BJ (cell line): ENCODE results near the gene FAM50A. TPM values are rescaled to one million over a fixed set of nuclear protein-coding genes. Genes with fewer than 3 reads are reported as not detected.

Experiments used
- CTCF ChIA-PET: fragments of 350-600 bp; formaldehyde crosslinking; extraction: SDS; loops from one replicate; lab custom pipeline; 2021; ENCODE audit warnings: antibody characterized with exemption, inconsistent platforms; lab: Yijun Ruan, JAX
- POLR2A ChIA-PET: fragments of 300-600 bp; sonication (Branson Sonifier 250); formaldehyde crosslinking; extraction: SDS; loops from one replicate; lab custom pipeline; 2021; ENCODE audit warnings: antibody characterized with exemption; lab: Charles Lee
- DNase-seq: peaks from one replicate; pipeline ENCODE4 v3.0.0-alpha.2; 2011; ENCODE audit warnings: low read depth
- H3K27me3 ChIP-seq: 2 replicates; pipeline ENCODE4 v1.6.0; 2011; ENCODE audit warnings: low read length; ENCODE audit not compliant: control insufficient read depth, insufficient read depth
- H3K36me3 ChIP-seq: 2 replicates; pipeline ENCODE4 v1.5.1; 2011; ENCODE audit warnings: low read length; ENCODE audit not compliant: control insufficient read depth, insufficient read depth
- H3K4me3 ChIP-seq: 2 replicates; pipeline ENCODE4 v1.5.1; 2011; ENCODE audit warnings: low read depth, mild to moderate bottlenecking, control low read depth, low read length
- CTCF ChIP-seq: IDR thresholded peaks from 2 replicates; pipeline ENCODE4 v1.5.1; 2011; ENCODE audit warnings: low read depth, mild to moderate bottlenecking, control low read depth, inconsistent platforms, low read length, moderate library complexity; ENCODE audit not compliant: insufficient read depth
- polyA plus RNA-seq: library from polyadenylated mRNA; depleted of rRNA; stranded (reverse); fragments of >200 nt; gene quantifications from 2 replicates; pipeline ENCODE4 v1.2.3, GENCODE V29; 2011

FAM50A gene
- polyA plus RNA-seq, 1 experiment = 74.8 TPM

GRCh38 chrX:154441564-154441963 is 2.4 kb upstream of the FAM50A start:
- ChIA-PET CTCF (interaction anchor here (1.1 kb wide), 1 partner anchor 43 kb away, joined by 4 read pairs; the partner anchor contains the start of gene RPL10), POLR2A (no interaction called here)
- no peak for TF ChIP-seq CTCF

GRCh38 chrX:154441984-154442707 is 1.8 kb upstream of the FAM50A start:
- ChIA-PET CTCF (interaction anchor here (1.1 kb wide), 1 partner anchor 43 kb away, joined by 4 read pairs; the partner anchor contains the start of gene RPL10), POLR2A (no interaction called here)
- no peak overlapping the region for H3K4me3 ChIP-seq
- peaks cover 13% of the 10 kb centered on the region for H3K36me3 ChIP-seq
- TF ChIP-seq CTCF = no peak
- no peaks in the 10 kb centered on the region for H3K27me3 ChIP-seq
- DNase-seq = no peak

More at GRCh38 chrX:154441564-154441963, 2.4 kb upstream of the FAM50A start:
- Histone ChIP-seq H3K4me3 (no peak overlapping the region), H3K27me3 (no peaks in the 10 kb centered on the region), H3K36me3 (peaks cover 13% of the 10 kb centered on the region)
- DNase-seq = no peak

GRCh38 chrX:154443479-154443910 is 446 bp upstream of the FAM50A start:
- H3K4me3 ChIP-seq = peak overlapping the region; percentile 26
- CTCF ChIA-PET = no interaction called here
- peaks cover 13% of the 10 kb centered on the region for H3K36me3 ChIP-seq

GRCh38 chrX:154444755-154445246 is 860 bp downstream of the FAM50A start:
- DNase-seq = no peak
- H3K36me3 ChIP-seq = peaks cover 18% of the 10 kb centered on the region
- CTCF ChIA-PET = interaction anchor here (1.7 kb wide), 1 partner anchor 45 kb away, joined by 3 read pairs; the partner anchor contains the start of gene SLC10A3
- peak overlapping the region; percentile 63 for H3K4me3 ChIP-seq
- no peak for TF ChIP-seq CTCF
- no peaks in the 10 kb centered on the region for H3K27me3 ChIP-seq
- POLR2A ChIA-PET = interaction anchor here (0.6 kb wide), 1 partner anchor 33 kb away, joined by 3 read pairs; no protein-coding TSS in a partner anchor

More at GRCh38 chrX:154443479-154443910, 446 bp upstream of the FAM50A start:
- H3K27me3 ChIP-seq = no peaks in the 10 kb centered on the region
- no peak for DNase-seq
- no peak for TF ChIP-seq CTCF
- POLR2A ChIA-PET = no interaction called here

GRCh38 chrX:154445776-154446175 is 1.8 kb downstream of the FAM50A start:
- Histone ChIP-seq H3K4me3 (no peak overlapping the region), H3K27me3 (no peaks in the 10 kb centered on the region), H3K36me3 (peaks cover 23% of the 10 kb centered on the region)
- ChIA-PET CTCF (interaction anchor here (1.7 kb wide), 1 partner anchor 44 kb away, joined by 3 read pairs; the partner anchor contains the start of gene SLC10A3), POLR2A (no interaction called here)
- no peak for DNase-seq
- TF ChIP-seq CTCF = no peak
